Measurements from ENCODE around the gene RPA1.

DNA sequence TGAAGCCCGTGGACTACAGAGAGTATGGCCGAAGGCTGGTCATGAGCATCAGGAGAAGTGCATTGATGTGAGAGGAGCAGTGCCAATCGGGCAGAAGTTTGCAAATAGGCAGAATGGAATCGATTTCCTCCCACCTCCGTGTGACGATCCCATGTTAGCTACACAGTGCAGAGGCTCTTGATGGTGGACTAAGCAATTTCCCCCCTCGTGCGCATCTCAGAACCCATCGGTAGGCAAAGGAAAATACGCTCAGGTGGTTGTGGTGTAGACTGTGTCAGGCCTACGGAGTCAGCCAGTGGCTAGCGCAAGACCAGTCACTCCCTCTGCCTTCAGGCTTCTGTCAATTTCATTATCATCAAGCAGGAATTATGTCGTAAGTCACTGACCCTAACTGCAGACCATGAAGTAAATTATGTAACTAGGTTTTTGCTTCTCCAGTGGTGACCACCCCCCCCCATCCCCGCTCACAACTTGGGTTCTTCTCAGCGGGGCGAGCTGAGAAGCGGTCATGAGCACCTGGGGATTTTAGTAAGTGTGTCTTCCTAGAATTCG lies 67.4 kb downstream of the RPA1 start:
- no peak for TF ChIP-seq EZH2 (IDR thresholded peaks at IDR 0.05; ENCODE audit: borderline replicate concordance)
- TF ChIP-seq, protein P1, sequence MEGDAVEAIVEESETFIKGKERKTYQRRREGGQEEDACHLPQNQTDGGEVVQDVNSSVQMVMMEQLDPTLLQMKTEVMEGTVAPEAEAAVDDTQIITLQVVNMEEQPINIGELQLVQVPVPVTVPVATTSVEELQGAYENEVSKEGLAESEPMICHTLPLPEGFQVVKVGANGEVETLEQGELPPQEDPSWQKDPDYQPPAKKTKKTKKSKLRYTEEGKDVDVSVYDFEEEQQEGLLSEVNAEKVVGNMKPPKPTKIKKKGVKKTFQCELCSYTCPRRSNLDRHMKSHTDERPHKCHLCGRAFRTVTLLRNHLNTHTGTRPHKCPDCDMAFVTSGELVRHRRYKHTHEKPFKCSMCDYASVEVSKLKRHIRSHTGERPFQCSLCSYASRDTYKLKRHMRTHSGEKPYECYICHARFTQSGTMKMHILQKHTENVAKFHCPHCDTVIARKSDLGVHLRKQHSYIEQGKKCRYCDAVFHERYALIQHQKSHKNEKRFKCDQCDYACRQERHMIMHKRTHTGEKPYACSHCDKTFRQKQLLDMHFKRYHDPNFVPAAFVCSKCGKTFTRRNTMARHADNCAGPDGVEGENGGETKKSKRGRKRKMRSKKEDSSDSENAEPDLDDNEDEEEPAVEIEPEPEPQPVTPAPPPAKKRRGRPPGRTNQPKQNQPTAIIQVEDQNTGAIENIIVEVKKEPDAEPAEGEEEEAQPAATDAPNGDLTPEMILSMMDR (IDR thresholded peaks at IDR 0.05; ENCODE audit: poor library complexity), result no peak
